Measurements from ENCODE around the gene PROK1. TPM values are rescaled to one million over a fixed set of nuclear protein-coding genes. Genes with fewer than 3 reads are reported as not detected.
A peak's percentile ranks its signal among the peaks of the same experiment; 100 is the strongest.
"Not testable (repeated sequence)": the region's sequence is repeated elsewhere in the genome, so short reads cannot be mapped to it uniquely, and the experiment has no call there.

Gene PROK1
- polyA plus RNA-seq, 3 donors, result not detected

- H3K9me3 Mint-ChIP-seq, result no peaks in the 10 kb centered on the region
- WGBS (ENCODE audit: insufficient coverage), result no CpG with 5 or more reads among the region's 4 CpGs
- peaks cover 0 to 5% (median 0%) of the 10 kb centered on the region in 3 donors for H3K27me3 Mint-ChIP-seq (ENCODE audit: low read depth in 3 of 3)
- no peak overlapping the region for H2AFZ ChIP-seq (ENCODE audit: insufficient read depth, low read depth, low read length, poor library complexity, severe bottlenecking)
- H3K4me1 ChIP-seq (ENCODE audit: control insufficient read depth in 1 of 2, insufficient read depth in 2 of 2, low read length in 2 of 2), result peaks cover 14 to 23% of the 10 kb centered on the region in 2 donors
- H3K27ac ChIP-seq (ENCODE audit: low read depth in 1 of 2, low read length in 2 of 2), result no peak overlapping the region
- peaks cover 60 to 66% of the 10 kb centered on the region in 2 donors for H3K36me3 ChIP-seq (replicated peaks in 1 of 2; ENCODE audit: control insufficient read depth in 1 of 2, insufficient read depth in 2 of 2, low read length in 2 of 2)
- TF ChIP-seq, protein P1, sequence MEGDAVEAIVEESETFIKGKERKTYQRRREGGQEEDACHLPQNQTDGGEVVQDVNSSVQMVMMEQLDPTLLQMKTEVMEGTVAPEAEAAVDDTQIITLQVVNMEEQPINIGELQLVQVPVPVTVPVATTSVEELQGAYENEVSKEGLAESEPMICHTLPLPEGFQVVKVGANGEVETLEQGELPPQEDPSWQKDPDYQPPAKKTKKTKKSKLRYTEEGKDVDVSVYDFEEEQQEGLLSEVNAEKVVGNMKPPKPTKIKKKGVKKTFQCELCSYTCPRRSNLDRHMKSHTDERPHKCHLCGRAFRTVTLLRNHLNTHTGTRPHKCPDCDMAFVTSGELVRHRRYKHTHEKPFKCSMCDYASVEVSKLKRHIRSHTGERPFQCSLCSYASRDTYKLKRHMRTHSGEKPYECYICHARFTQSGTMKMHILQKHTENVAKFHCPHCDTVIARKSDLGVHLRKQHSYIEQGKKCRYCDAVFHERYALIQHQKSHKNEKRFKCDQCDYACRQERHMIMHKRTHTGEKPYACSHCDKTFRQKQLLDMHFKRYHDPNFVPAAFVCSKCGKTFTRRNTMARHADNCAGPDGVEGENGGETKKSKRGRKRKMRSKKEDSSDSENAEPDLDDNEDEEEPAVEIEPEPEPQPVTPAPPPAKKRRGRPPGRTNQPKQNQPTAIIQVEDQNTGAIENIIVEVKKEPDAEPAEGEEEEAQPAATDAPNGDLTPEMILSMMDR (IDR thresholded peaks at IDR 0.05), result no peak
- peaks cover 6% of the 10 kb centered on the region for H4K20me1 ChIP-seq (ENCODE audit: insufficient read depth, low read length)
- no peak for DNase-seq
- H3K9ac ChIP-seq (ENCODE audit: insufficient read depth, low read length, poor library complexity, severe bottlenecking), result no peak overlapping the region
- no peak overlapping the region for H3K4me3 ChIP-seq (replicated peaks in 1 of 3; ENCODE audit: low read depth in 2 of 3, low read length in 3 of 3)
- peaks cover 35% of the 10 kb centered on the region for H3K79me2 ChIP-seq (ENCODE audit: insufficient read depth, low read length)
- no peak overlapping the region for H3K4me2 ChIP-seq (replicated peaks; ENCODE audit: extremely low read depth, low read length, poor library complexity, severe bottlenecking)
- H3K27ac Mint-ChIP-seq, result no peak overlapping the region
- H3K27me3 ChIP-seq (ENCODE audit: control insufficient read depth in 2 of 2, insufficient read depth in 2 of 2, low read length in 2 of 2), result no peaks in the 10 kb centered on the region
- intact Hi-C loops (cut with micrococcal nuclease), result loop anchor here in 1 of 2 donors (10.0 kb wide), 1 partner anchor 370 kb away; the partner anchor contains the start of gene STRIP1
- no peaks in the 10 kb centered on the region for H3K9me3 ChIP-seq (replicated peaks in 1 of 2; ENCODE audit: control insufficient read depth in 1 of 2, insufficient read depth in 1 of 2, low read length in 2 of 2)
- peaks cover 39 to 52% of the 10 kb centered on the region in 2 donors for H3K36me3 Mint-ChIP-seq
- H3K4me1 Mint-ChIP-seq, result peaks cover 20% of the 10 kb centered on the region
- no peak overlapping the region for H3K4me3 Mint-ChIP-seq
These were observed 46.5 kb upstream of the PROK1 start for GRCh38 chr1:110404401-110404800.

- not testable (repeated sequence) for H3K9me3 ChIP-seq (replicated peaks in 1 of 2; ENCODE audit: control insufficient read depth in 1 of 2, insufficient read depth in 1 of 2, low read length in 2 of 2); H4K20me1 ChIP-seq (ENCODE audit: insufficient read depth, low read length); H2AFZ ChIP-seq (ENCODE audit: insufficient read depth, low read depth, low read length, poor library complexity, severe bottlenecking); H3K9me3 Mint-ChIP-seq; DNase-seq; H3K27me3 Mint-ChIP-seq (ENCODE audit: low read depth in 3 of 3); H3K27me3 ChIP-seq (ENCODE audit: control insufficient read depth in 2 of 2, insufficient read depth in 2 of 2, low read length in 2 of 2)
- Mint-ChIP-seq H3K27ac (peak overlapping the region in 6 of 7 donors; percentile 98 to 100 (median 100)), H3K4me3 (peak overlapping the region; percentile 100), H3K36me3 (peaks cover 29 to 32% of the 10 kb centered on the region in 2 donors), H3K4me1 (peaks cover 21% of the 10 kb centered on the region)
- Histone ChIP-seq H3K4me1 (ENCODE audit: control insufficient read depth in 1 of 2, insufficient read depth in 2 of 2, low read length in 2 of 2) (peaks cover 14 to 23% of the 10 kb centered on the region in 2 donors), H3K9ac (ENCODE audit: insufficient read depth, low read length, poor library complexity, severe bottlenecking) (peak overlapping the region; percentile 97), H3K36me3 (replicated peaks in 1 of 2; ENCODE audit: control insufficient read depth in 1 of 2, insufficient read depth in 2 of 2, low read length in 2 of 2) (peaks cover 42 to 46% of the 10 kb centered on the region in 2 donors), H3K27ac (ENCODE audit: low read depth in 1 of 2, low read length in 2 of 2) (peak overlapping the region in 1 of 2 donors; percentile 98), H3K4me2 (replicated peaks; ENCODE audit: extremely low read depth, low read length, poor library complexity, severe bottlenecking) (peak overlapping the region; percentile 76), H3K79me2 (ENCODE audit: insufficient read depth, low read length) (peaks cover 35% of the 10 kb centered on the region), H3K4me3 (replicated peaks in 1 of 3; ENCODE audit: low read depth in 2 of 3, low read length in 3 of 3) (peak overlapping the region; percentile 85 to 98 (median 95))
- intact Hi-C loops (cut with micrococcal nuclease), result loop anchor here (2.0 to 10.0 kb wide), 3 partner anchors 64 to 372 kb away; partner anchors contain the start of genes RBM15 (in 1 of the 2) and STRIP1 (in 1 of the 2)
- no CpG with 5 or more reads among the region's 15 CpGs for WGBS (ENCODE audit: insufficient coverage)
These were observed 44.5 kb upstream of the PROK1 start for GRCh38 chr1:110406407-110406806.
